HEK293 (cell line): ENCODE results near the gene C16orf46.

Experiments
- CTCF ChIA-PET: fragments of 350-600 bp; formaldehyde crosslinking; extraction: SDS; loops from one replicate; lab custom pipeline; 2021; ENCODE audit warnings: antibody characterized with exemption; lab: Yijun Ruan, JAX
- POLR2A ChIA-PET: fragments of 300-600 bp; formaldehyde crosslinking; extraction: SDS; loops from one replicate; lab custom pipeline; 2020; ENCODE audit warnings: antibody characterized with exemption, inconsistent platforms; lab: Yijun Ruan, JAX
- H3K27ac ChIP-seq: fragments of 200-500 bp; sonication (Bioruptor generic); 2 replicates; pipeline ENCODE4 v1.5.1; 2014; ENCODE audit warnings: low read depth, low read length, control low read depth, inconsistent platforms; ENCODE audit errors: extremely low read depth
- H3K36me3 ChIP-seq, 2 experiments: fragments of 200-500 bp in 1 of 2; sonication (Bioruptor generic) in 1 of 2; 1 replicate in 1 of 2; 2 replicates in 1 of 2; pipeline ENCODE4 v1.5.1; 2014 to 2017; ENCODE audit warnings: inconsistent platforms in 2 of 2, low read length in 2 of 2; ENCODE audit not compliant: control insufficient read depth in 2 of 2, insufficient read depth in 1 of 2
- H3K4me1 ChIP-seq: fragments of 200-500 bp; sonication (Bioruptor generic); 2 replicates; pipeline ENCODE4 v1.5.1; 2014; ENCODE audit warnings: mild to moderate bottlenecking, low read length, inconsistent platforms; ENCODE audit not compliant: control insufficient read depth, insufficient read depth
- H3K4me3 ChIP-seq: 2 replicates; pipeline ENCODE4 v1.5.1; 2011; ENCODE audit warnings: low read depth, mild to moderate bottlenecking, control low read depth, low read length, moderate library complexity
- H3K9me3 ChIP-seq: fragments of 200-500 bp; sonication (Bioruptor generic); 2 replicates; pipeline ENCODE4 v1.5.1; 2014; ENCODE audit warnings: low read depth, low read length, inconsistent platforms; ENCODE audit not compliant: control insufficient read depth, insufficient read depth
- BCL11B ChIP-seq: fragments of 450-650 bp; formaldehyde crosslinking; IDR thresholded peaks from 2 replicates; pipeline ENCODE4 v1.5.1; 2016; ENCODE audit warnings: low read depth, missing biosample characterization, missing genetic modification characterization
- GLIS2 ChIP-seq: fragments of 450-650 bp; formaldehyde crosslinking; IDR thresholded peaks from 2 replicates; pipeline ENCODE4 v1.5.1; 2016; ENCODE audit warnings: missing biosample characterization, missing genetic modification characterization
- KLF1 ChIP-seq: fragments of 450-650 bp; formaldehyde crosslinking; IDR thresholded peaks from 2 replicates; pipeline ENCODE4 v1.5.1; 2016; ENCODE audit warnings: missing biosample characterization, missing genetic modification characterization
- KLF16 ChIP-seq: fragments of 450-650 bp; formaldehyde crosslinking; IDR thresholded peaks from 2 replicates; pipeline ENCODE4 v1.5.1; 2017; ENCODE audit warnings: missing biosample characterization, missing genetic modification characterization
- KLF8 ChIP-seq: fragments of 450-650 bp; formaldehyde crosslinking; IDR thresholded peaks from 2 replicates; pipeline ENCODE4 v1.5.1; 2016; ENCODE audit warnings: missing biosample characterization, missing genetic modification characterization
- KLF9 ChIP-seq: fragments of 450-650 bp; formaldehyde crosslinking; IDR thresholded peaks from 2 replicates; pipeline ENCODE4 v1.5.1; 2016; ENCODE audit warnings: missing biosample characterization, missing genetic modification characterization, low read depth
- PATZ1 ChIP-seq: fragments of 450-650 bp; formaldehyde crosslinking; IDR thresholded peaks from 2 replicates; pipeline ENCODE4 v1.5.1; 2016; ENCODE audit warnings: missing biosample characterization, missing genetic modification characterization
- PRDM10 ChIP-seq: fragments of 450-650 bp; formaldehyde crosslinking; IDR thresholded peaks from 2 replicates; pipeline ENCODE4 v1.5.1; 2016; ENCODE audit warnings: missing biosample characterization, missing genetic modification characterization
- SP3 ChIP-seq: fragments of 450-650 bp; formaldehyde crosslinking; IDR thresholded peaks from 2 replicates; pipeline ENCODE4 v1.5.1; 2016; ENCODE audit warnings: missing biosample characterization, missing genetic modification characterization
- ZBTB17 ChIP-seq: fragments of 450-650 bp; formaldehyde crosslinking; IDR thresholded peaks from 2 replicates; pipeline ENCODE4 v1.5.1; 2016; ENCODE audit warnings: missing biosample characterization, missing genetic modification characterization
- ZNF24 ChIP-seq: fragments of 450-650 bp; formaldehyde crosslinking; IDR thresholded peaks from 2 replicates; pipeline ENCODE4 v1.5.1; 2016; ENCODE audit warnings: missing biosample characterization, missing genetic modification characterization
- ZNF26 ChIP-seq: fragments of 450-650 bp; formaldehyde crosslinking; IDR thresholded peaks from 2 replicates; pipeline ENCODE4 v1.5.1; 2016; ENCODE audit warnings: missing biosample characterization, missing genetic modification characterization
- ZNF596 ChIP-seq: fragments of 450-650 bp; IDR thresholded peaks from 2 replicates; pipeline ENCODE4 v1.5.0; 2018; ENCODE audit warnings: missing biosample characterization, mild to moderate bottlenecking, missing genetic modification characterization, moderate library complexity
- ZNF677 ChIP-seq: fragments of 450-650 bp; IDR thresholded peaks from 2 replicates; pipeline ENCODE4 v1.5.0; 2018; ENCODE audit warnings: missing biosample characterization, mild to moderate bottlenecking, missing genetic modification characterization, moderate library complexity
- ZNF843 ChIP-seq: fragments of 450-650 bp; formaldehyde crosslinking; IDR thresholded peaks from 2 replicates; pipeline ENCODE4 v1.5.1; 2016; ENCODE audit warnings: missing biosample characterization, missing genetic modification characterization
- TF ChIP-seq, protein P1 (sequence below): fragments of 450-650 bp; formaldehyde crosslinking; IDR thresholded peaks from 2 replicates; pipeline ENCODE4 v1.5.1; 2016; ENCODE audit warnings: missing biosample characterization, missing genetic modification characterization
- TF ChIP-seq, protein P2 (sequence below): fragments of 450-650 bp; formaldehyde crosslinking; IDR thresholded peaks from 2 replicates; pipeline ENCODE4 v1.5.1; 2016; ENCODE audit warnings: missing biosample characterization, missing genetic modification characterization, low read depth
- TF ChIP-seq, protein P3 (sequence below): fragments of 450-650 bp; formaldehyde crosslinking; optimal IDR thresholded peaks from 2 replicates; pipeline ENCODE3; 2016; ENCODE audit warnings: missing biosample characterization, mild to moderate bottlenecking, missing genetic modification characterization

C16orf46 gene

DNA sequence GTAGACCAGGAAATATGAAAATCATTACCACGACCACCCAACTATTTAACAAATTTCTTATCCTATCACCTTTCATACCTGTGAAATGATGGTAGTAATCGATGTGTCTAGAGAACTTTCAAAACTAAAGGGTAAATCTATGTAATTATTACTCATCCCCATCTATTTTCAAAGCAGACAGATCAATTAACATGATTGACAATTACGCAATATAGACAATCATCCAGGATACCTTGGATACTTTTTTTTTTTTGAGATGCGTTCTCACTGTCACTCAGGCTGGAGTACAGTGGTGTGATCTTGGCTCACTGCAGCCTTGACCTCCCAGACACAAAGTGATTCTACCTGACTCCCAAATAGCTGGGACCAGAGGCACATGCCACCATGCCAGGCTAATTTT, 4.0 kb upstream of the C16orf46 start:
- CTCF ChIA-PET, result no interaction called here
- no peaks in the 10 kb centered on the region for H3K9me3 ChIP-seq
- no peak for TF ChIP-seq ZNF26
- no peak for TF ChIP-seq ZNF677 (tag by site-specific recombination)
- no peak for TF ChIP-seq BCL11B (tag by site-specific recombination)
- TF ChIP-seq, protein P1, sequence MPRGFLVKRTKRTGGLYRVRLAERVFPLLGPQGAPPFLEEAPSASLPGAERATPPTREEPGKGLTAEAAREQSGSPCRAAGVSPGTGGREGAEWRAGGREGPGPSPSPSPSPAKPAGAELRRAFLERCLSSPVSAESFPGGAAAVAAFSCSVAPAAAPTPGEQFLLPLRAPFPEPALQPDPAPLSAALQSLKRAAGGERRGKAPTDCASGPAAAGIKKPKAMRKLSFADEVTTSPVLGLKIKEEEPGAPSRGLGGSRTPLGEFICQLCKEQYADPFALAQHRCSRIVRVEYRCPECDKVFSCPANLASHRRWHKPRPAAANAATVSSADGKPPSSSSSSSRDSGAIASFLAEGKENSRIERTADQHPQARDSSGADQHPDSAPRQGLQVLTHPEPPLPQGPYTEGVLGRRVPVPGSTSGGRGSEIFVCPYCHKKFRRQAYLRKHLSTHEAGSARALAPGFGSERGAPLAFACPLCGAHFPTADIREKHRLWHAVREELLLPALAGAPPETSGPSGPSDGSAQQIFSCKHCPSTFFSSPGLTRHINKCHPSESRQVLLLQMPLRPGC (tag by site-specific recombination), result no peak
- no peak for TF ChIP-seq GLIS2 (tag by site-specific recombination)
- no peak overlapping the region for H3K27ac ChIP-seq
- H3K4me3 ChIP-seq, result no peak overlapping the region
- peaks cover 6 to 20% of the 10 kb centered on the region in 2 experiments; a peak in 2 of 3 replicates for H3K36me3 ChIP-seq
- POLR2A ChIA-PET, result no interaction called here
- no peaks in the 10 kb centered on the region for H3K4me1 ChIP-seq

GRCh38 chr16:81080233-81080632, 3.2 kb upstream of the C16orf46 start:
- Histone ChIP-seq H3K36me3 (peaks cover 6 to 17% of the 10 kb centered on the region in 2 experiments; a peak in 2 of 3 replicates), H3K4me3 (no peak overlapping the region), H3K9me3 (no peaks in the 10 kb centered on the region), H3K4me1 (no peaks in the 10 kb centered on the region), H3K27ac (no peak overlapping the region)
- TF ChIP-seq, protein P2, sequence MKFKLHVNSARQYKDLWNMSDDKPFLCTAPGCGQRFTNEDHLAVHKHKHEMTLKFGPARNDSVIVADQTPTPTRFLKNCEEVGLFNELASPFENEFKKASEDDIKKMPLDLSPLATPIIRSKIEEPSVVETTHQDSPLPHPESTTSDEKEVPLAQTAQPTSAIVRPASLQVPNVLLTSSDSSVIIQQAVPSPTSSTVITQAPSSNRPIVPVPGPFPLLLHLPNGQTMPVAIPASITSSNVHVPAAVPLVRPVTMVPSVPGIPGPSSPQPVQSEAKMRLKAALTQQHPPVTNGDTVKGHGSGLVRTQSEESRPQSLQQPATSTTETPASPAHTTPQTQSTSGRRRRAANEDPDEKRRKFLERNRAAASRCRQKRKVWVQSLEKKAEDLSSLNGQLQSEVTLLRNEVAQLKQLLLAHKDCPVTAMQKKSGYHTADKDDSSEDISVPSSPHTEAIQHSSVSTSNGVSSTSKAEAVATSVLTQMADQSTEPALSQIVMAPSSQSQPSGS (tag by site-specific recombination), result no peak
- ChIA-PET CTCF (no interaction called here), POLR2A (interaction anchor here (0.6 kb wide), 2 partner anchors 17 to 47 kb away, joined by 3 to 8 read pairs; no protein-coding TSS in a partner anchor)

GRCh38 chr16:81076566-81077075, 417 bp downstream of the C16orf46 start:
- Histone ChIP-seq H3K27ac (no peak overlapping the region), H3K4me1 (no peaks in the 10 kb centered on the region), H3K9me3 (no peaks in the 10 kb centered on the region), H3K36me3 (peaks cover 0 to under 1% of the 10 kb centered on the region in 2 experiments; a peak in 2 of 3 replicates), H3K4me3 (peak overlapping the region; percentile 82)
- POLR2A ChIA-PET, result interaction anchor here (0.7 to 1.4 kb wide), 6 partner anchors 10 to 150 kb away, joined by 3 to 12 read pairs (median 4); partner anchors contain the start of genes CENPN and CMC2
- CTCF ChIA-PET, result interaction anchor here (0.6 to 1.6 kb wide), 2 partner anchors 42 to 51 kb away, joined by 3 to 10 read pairs; partner anchors contain the start of gene ATMIN
- TF ChIP-seq SP3 (peak; percentile 93), ZNF24 (tag by site-specific recombination) (no peak), KLF9 (peak; percentile 90), PRDM10 (tag by site-specific recombination) (peak; percentile 67), KLF8 (tag by site-specific recombination) (peak; percentile 74), PATZ1 (peak; percentile 60; the same call in 1 of the 2 replicates), ZBTB17 (tag by site-specific recombination) (0 out of 2 replicates have a peak, but pooled peaks have one; percentile 54), KLF1 (peak; percentile 39; the same call in 1 of the 2 replicates), ZNF843 (tag by site-specific recombination) (0 out of 2 replicates have a peak, but pooled peaks have one; percentile 13), ZNF596 (tag by site-specific recombination) (peak; percentile 64), KLF16 (peak; percentile 67; the same call in 1 of the 2 replicates)
- TF ChIP-seq, protein P3, sequence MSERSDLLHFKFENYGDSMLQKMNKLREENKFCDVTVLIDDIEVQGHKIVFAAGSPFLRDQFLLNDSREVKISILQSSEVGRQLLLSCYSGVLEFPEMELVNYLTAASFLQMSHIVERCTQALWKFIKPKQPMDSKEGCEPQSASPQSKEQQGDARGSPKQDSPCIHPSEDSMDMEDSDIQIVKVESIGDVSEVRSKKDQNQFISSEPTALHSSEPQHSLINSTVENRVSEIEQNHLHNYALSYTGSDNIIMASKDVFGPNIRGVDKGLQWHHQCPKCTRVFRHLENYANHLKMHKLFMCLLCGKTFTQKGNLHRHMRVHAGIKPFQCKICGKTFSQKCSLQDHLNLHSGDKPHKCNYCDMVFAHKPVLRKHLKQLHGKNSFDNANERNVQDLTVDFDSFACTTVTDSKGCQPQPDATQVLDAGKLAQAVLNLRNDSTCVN (tag by site-specific recombination), result peak; percentile 12
